Measurements from ENCODE around the gene HDAC11.

Gene HDAC11

GRCh38 chr3:13513913-13514517, 33.9 kb downstream of the HDAC11 start:
- DNase-seq, result no peak
- Histone ChIP-seq H3K27me3 (no peaks in the 10 kb centered on the region), H3K4me3 (ENCODE audit: low read depth, low read length) (no peak overlapping the region), H3K9me3 (no peaks in the 10 kb centered on the region), H3K36me3 (no peaks in the 10 kb centered on the region), H3K4me1 (no peaks in the 10 kb centered on the region)
- no peak for TF ChIP-seq CTCF (IDR thresholded peaks at IDR 0.05; ENCODE audit: low read depth, low read length)

- no peaks in the 10 kb centered on the region for H3K27me3 ChIP-seq
- TF ChIP-seq CTCF (IDR thresholded peaks at IDR 0.05; ENCODE audit: low read depth, low read length), result no peak
- H3K4me3 ChIP-seq (ENCODE audit: low read depth, low read length), result no peak overlapping the region
- no peaks in the 10 kb centered on the region for H3K4me1 ChIP-seq
- H3K9me3 ChIP-seq, result no peaks in the 10 kb centered on the region
- no peaks in the 10 kb centered on the region for H3K36me3 ChIP-seq
- DNase-seq, result no peak
Observed at GRCh38 chr3:13514639-13515435, 34.7 kb downstream of the HDAC11 start.

- no peak for DNase-seq
Observed at GRCh38 chr3:13515786-13516759, 36.0 kb downstream of the HDAC11 start.

GRCh38 chr3:13516760-13517135, 36.6 kb downstream of the HDAC11 start:
- no peak for DNase-seq
- Histone ChIP-seq H3K9me3 (no peaks in the 10 kb centered on the region), H3K4me3 (ENCODE audit: low read depth, low read length) (no peak overlapping the region), H3K36me3 (no peaks in the 10 kb centered on the region), H3K27me3 (no peaks in the 10 kb centered on the region), H3K4me1 (no peaks in the 10 kb centered on the region)
- TF ChIP-seq CTCF (IDR thresholded peaks at IDR 0.05; ENCODE audit: low read depth, low read length), result no peak

More at GRCh38 chr3:13515786-13516759, 36.0 kb downstream of the HDAC11 start:
- no peak for TF ChIP-seq CTCF (IDR thresholded peaks at IDR 0.05; ENCODE audit: low read depth, low read length)
- no peaks in the 10 kb centered on the region for H3K27me3 ChIP-seq
- no peak overlapping the region for H3K4me3 ChIP-seq (ENCODE audit: low read depth, low read length)
- H3K4me1 ChIP-seq, result no peaks in the 10 kb centered on the region
- no peaks in the 10 kb centered on the region for H3K9me3 ChIP-seq
- H3K36me3 ChIP-seq, result no peaks in the 10 kb centered on the region

GRCh38 chr3:13517253-13517977, 37.3 kb downstream of the HDAC11 start:
- H3K36me3 ChIP-seq, result no peaks in the 10 kb centered on the region
- no peaks in the 10 kb centered on the region for H3K27me3 ChIP-seq
- no peak overlapping the region for H3K4me3 ChIP-seq (ENCODE audit: low read depth, low read length)
- DNase-seq, result no peak
- no peak for TF ChIP-seq CTCF (IDR thresholded peaks at IDR 0.05; ENCODE audit: low read depth, low read length)
- H3K4me1 ChIP-seq, result no peaks in the 10 kb centered on the region
- no peaks in the 10 kb centered on the region for H3K9me3 ChIP-seq

All from BE2C (cell line).